ENCODE measurements around the gene OR7C1.

Gene OR7C1

DNA sequence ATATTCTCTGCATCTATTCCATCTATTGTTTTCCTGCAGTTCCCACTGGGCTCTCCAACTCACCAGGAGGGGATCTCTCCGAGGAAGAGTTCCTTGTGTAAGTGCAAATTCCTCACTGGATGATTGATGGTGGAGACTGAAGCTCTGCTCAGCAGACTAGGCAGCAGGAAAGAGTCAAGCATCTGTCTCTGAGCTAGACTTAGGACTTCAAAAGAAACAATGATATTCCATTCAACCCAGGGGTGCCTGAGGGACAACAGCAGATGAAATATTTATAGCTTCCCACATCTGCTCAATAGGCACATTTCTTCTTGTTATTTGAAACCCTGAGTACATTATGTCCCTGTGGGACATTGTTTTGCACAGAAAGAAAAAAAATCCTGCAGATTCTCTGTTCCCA lies at the start of gene OR7C1, which contains the start of gene OR7A5:
TSS of gene OR7C1 (minus strand) at position 175 of the 400 bp plus-strand sequence. CDS start 35,049 bp downstream, outside the sequence.
TSS of gene OR7A5 (minus strand) at position 175 of the 400 bp plus-strand sequence. CDS start 6,944 bp downstream, outside the sequence.
- no peak for TF ChIP-seq GATA2 (IDR thresholded peaks at IDR 0.05; ENCODE audit: low read depth, low read length)
- no peak for TF ChIP-seq GATA3 (IDR thresholded peaks at IDR 0.05; ENCODE audit: low read depth, low read length)

DNA sequence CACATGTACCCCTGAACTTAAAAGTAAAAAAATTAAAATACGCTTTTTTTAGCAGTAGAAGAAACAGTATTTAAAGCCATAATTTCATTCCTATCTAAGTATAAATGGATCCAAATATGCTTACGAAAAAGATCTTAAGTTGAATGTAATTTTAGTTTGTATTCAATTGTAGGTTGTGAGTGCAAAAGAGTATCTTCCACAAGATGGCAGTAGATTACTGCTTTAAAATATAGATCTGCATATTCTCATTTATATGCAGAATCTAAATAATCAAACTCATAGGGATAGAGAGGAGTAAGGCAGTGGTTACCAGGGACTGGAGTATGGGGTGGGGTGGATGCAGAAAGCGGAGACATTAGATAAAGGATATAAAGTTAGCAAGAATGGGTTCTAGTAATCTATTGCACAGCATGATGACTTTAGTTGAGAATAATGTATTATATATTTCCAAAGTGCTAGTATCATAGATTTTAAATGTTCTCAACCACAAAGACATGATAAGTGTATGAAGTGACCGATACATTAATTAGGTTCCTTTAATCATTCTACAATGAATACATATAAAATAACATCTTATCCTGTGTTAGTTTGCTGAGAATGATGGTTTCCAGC lies 36.7 kb upstream of the OR7C1 start:
- TF ChIP-seq GATA3 (IDR thresholded peaks at IDR 0.05; ENCODE audit: low read depth, low read length) (no peak), GATA2 (IDR thresholded peaks at IDR 0.05; ENCODE audit: low read depth, low read length) (no peak)

DNA sequence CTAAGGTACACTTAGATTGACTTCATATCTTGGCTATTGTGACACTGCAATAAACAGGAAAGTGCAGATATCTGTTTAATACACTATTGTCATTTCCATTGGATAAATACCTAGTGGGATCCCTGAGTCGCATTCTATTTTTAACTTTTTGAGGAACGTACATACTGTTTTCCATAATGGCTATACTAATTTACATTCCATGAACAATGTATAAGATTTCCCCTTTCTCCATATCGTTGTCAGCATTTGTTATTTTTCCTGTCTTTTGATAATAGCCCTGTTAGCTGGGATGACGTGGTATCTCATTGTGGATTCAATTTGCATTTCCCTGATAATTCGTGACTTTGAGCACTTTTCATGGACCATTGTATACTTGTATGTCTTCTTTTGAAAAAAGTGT lies 33.5 kb upstream of the OR7C1 start:
- TF ChIP-seq GATA2 (IDR thresholded peaks at IDR 0.05; ENCODE audit: low read depth, low read length) (no peak), GATA3 (IDR thresholded peaks at IDR 0.05; ENCODE audit: low read depth, low read length) (no peak)

DNA sequence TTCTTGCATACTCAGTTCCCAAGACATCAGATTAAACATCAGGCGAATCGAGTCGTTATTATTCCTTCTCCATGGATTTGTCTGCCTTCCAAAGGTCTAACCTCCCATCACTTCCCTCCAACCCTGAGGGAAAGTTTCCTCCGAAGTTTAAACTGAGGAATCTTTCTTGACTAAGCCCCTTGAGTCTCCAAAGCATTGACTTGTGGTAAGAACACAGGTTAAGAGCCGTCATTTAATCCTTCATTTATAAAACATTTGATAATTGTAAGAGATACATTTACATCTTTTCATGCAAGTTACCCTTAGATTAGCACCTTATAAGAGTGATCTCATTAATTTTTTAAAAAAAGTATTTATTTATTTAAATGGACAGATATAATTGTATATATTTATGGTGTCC lies 13.8 kb upstream of the OR7C1 start, which contains the start of gene OR7A10:
TSS of gene OR7A10 (minus strand) at position 101 of the 400 bp plus-strand sequence. CDS start 7,045 bp downstream, outside the sequence.
- no peak for TF ChIP-seq GATA3 (IDR thresholded peaks at IDR 0.05; ENCODE audit: low read depth, low read length)
- TF ChIP-seq GATA2 (IDR thresholded peaks at IDR 0.05; ENCODE audit: low read depth, low read length) = no peak

DNA sequence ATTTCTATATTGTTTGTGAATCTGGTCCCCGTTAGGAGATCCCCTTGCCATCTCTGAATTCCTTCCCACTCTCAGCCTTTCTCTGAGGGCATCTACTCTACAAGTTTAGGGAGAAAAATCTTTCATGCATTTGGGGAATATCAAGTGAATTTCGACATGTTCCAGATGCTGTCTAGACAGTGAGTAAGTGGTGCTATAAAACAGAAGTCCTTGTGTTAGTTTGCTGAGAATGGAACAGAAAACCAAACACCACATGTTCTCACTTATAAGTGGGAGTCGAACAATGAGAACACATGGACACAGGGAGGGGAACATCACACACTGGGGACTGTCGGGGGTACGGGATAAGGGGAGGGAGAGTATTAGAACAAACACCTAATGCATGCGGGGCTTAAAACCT lies 8.6 kb upstream of the OR7C1 start:
- TF ChIP-seq GATA3 (IDR thresholded peaks at IDR 0.05; ENCODE audit: low read depth, low read length) (no peak), GATA2 (IDR thresholded peaks at IDR 0.05; ENCODE audit: low read depth, low read length) (no peak)

DNA sequence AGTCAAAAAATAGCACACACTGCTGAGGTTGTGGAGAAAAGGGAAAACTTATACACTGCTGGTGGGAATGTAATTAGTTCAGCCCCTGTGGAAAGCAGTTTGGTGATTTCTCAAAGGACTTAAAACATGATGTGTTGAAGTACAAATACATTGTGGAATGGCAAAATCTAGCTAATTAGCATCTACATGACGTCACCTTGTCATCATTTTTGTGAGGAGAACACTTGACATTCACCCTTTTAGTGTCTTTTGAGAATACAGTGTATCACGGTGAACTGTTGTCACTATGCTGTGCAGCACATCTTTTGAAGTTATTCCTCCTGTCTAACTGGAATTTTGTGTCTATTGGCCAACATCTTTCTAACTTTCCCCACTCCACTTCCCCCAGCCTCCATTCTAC lies 8.2 kb upstream of the OR7C1 start:
- TF ChIP-seq GATA3 (IDR thresholded peaks at IDR 0.05; ENCODE audit: low read depth, low read length) (no peak), GATA2 (IDR thresholded peaks at IDR 0.05; ENCODE audit: low read depth, low read length) (no peak)

DNA sequence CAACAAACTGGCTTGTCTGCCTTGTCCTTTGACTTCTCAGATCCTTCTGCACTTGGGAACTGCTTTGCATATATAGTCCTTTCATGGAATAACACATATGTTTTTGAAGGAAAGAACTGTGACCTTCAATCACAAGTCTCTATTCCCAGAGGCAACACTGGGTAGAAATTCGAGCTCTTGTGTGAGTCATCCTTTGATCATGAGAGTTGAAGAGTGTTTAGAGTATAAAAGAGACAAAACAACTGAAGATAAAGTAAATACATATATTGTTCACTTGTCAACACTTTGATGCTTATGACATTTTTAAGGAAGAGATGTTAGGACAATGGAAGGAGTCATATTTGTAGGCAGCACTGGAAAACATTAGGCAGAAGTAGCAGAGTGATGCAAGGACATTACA lies 5.2 kb upstream of the OR7C1 start:
- TF ChIP-seq GATA3 (IDR thresholded peaks at IDR 0.05; ENCODE audit: low read depth, low read length) (no peak), GATA2 (IDR thresholded peaks at IDR 0.05; ENCODE audit: low read depth, low read length) (no peak)

DNA sequence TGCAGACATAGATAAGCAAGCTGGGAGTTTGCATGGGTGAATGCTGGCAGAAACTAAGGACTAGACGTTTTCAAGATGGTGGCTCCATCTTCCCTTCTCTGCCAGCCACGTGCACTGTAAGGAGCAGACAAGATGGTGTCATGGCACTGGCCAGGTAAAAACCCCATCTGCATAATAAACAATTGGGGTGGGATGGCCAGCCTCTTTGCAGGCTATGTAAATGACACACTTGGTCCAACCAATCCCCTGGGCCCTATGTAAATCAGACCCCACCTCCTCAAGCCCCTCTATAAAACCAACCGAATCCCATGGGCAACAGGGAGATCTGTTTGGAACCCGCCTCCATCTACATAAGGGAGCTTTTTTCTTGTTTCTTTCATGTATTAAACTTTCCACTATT lies 2.4 kb upstream of the OR7C1 start:
- TF ChIP-seq GATA3 (IDR thresholded peaks at IDR 0.05; ENCODE audit: low read depth, low read length) (no peak), GATA2 (IDR thresholded peaks at IDR 0.05; ENCODE audit: low read depth, low read length) (no peak)

DNA sequence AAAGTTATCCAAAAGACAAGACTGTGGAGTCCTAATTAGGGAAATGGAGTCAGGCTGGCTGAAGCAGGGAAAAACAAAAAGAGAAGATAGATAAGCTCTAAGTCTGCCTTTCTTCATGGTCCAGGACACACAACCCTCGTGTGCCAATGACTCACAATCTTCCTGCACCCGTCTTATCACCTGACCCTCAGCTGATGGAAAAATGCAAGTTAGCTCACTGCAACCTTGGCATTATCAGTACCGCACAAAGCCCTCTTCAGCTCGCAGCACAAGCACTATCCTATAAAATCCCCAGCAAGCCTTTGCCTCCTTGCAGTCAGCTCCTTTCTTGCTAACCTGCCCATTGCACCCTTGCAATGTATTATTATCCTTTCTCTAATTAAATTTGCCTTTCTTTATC lies 4.3 kb downstream of the OR7C1 start:
- no peak for TF ChIP-seq GATA2 (IDR thresholded peaks at IDR 0.05; ENCODE audit: low read depth, low read length)
- TF ChIP-seq GATA3 (IDR thresholded peaks at IDR 0.05; ENCODE audit: low read depth, low read length) = no peak

DNA sequence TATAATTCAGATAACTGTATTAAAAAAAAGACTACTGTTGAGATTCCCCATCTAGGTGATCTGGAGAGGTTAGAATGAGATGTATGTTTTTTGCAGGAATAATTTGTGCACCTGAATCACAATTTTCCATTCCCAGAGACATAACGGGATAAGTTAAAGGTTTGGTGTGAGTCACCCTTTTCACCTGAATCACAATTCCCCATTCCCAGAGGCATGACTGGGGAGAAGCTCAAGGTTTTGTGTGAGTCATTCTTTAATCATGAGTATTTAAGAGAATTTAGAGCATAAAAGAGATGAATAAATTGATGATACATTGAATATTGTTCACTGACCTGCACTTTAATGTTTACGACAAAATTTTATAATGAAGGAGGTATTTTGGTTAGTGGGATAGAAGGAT lies 9.0 kb downstream of the OR7C1 start:
- TF ChIP-seq GATA3 (IDR thresholded peaks at IDR 0.05; ENCODE audit: low read depth, low read length) (no peak), GATA2 (IDR thresholded peaks at IDR 0.05; ENCODE audit: low read depth, low read length) (no peak)

DNA sequence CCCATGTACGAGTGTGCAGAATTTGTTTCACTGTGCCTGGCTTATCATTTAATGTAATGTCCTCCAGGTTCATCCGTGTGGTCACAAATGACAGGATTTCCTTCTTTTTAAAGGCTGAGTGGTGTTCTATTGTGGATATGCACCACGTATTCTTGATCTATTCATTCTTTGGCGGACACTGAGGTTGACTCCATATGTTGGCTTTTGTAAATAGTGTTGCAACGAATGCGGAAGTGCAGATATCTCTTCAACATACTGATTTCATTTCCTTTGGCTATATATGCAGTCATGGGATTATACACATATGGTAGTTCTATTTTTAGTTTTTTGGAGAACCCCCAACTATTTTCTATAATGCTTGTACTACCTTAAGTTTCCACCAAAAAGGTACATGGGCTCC lies 13.0 kb downstream of the OR7C1 start:
- TF ChIP-seq GATA2 (IDR thresholded peaks at IDR 0.05; ENCODE audit: low read depth, low read length) = no peak
- no peak for TF ChIP-seq GATA3 (IDR thresholded peaks at IDR 0.05; ENCODE audit: low read depth, low read length)

DNA sequence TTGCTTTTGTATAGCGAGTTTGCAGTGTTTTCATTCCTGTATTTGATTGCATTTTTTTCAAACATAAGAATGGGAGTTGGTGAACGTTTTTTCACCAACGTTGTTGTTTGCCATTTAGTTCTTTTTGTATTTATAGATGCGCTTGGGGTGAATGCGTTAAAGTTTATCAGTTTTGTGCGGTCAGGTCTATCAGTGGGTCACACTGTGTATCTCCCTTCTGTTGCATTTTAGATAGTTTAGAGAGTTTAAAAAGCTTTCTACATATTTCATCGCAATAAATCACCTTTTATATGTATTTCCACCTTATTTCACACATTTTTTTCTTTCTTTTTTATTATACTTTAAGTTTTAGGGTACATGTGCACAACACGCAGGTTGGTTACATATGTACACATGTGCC lies 16.4 kb downstream of the OR7C1 start:
- TF ChIP-seq GATA3 (IDR thresholded peaks at IDR 0.05; ENCODE audit: low read depth, low read length) = no peak

DNA sequence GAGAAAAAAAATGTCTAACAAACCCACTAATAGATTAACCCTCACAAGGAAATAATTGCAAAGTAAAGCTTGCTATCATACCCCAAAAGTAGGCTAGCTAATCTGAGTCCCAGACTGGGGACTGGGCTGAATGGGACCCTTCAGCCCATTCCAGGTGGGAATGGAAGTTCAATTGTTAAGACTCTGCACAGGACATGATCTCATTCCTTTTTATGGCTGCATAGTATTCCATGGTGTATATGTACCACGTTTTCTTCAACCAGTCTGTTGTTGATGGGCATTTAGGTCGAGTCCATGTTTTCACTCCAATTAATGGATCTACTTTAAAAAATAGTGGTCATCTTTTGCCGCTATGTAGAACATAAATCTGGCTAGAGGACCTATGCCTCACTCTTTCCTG lies 17.9 kb downstream of the OR7C1 start:
- TF ChIP-seq GATA2 (IDR thresholded peaks at IDR 0.05; ENCODE audit: low read depth, low read length) (no peak), GATA3 (IDR thresholded peaks at IDR 0.05; ENCODE audit: low read depth, low read length) (no peak)

DNA sequence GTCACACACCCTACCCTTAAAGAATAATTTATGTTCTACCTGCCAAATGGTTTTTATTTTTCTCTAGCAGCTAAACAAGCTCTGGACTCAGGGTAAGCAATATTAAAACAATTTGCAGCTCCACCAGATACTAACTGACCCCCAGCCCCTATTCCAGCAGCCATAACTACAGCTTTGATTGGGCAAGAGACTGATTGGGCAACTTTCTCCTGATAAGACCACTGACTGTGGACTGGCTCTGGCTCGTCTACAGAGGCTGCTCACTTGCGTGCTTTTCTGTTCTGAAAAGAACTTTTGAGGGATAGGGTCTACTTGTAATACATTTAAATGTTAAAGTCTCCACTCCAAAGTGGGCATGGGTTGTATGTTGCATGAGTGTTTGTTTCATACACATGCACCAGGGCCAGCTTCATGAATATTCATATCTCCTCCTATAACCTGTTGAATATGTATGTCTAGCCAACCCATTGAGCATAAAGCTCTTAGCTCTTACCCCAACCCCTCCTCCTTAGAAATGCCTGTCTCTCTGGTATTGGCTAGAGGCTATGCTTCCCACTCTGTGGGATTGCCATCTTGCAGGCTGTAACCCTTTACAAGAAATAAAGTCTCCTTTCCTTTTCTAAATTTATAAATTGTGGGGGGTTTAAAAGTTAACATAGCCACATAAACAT lies 19.9 kb downstream of the OR7C1 start:
- TF ChIP-seq GATA2 (IDR thresholded peaks at IDR 0.05; ENCODE audit: low read depth, low read length) = no peak
- TF ChIP-seq GATA3 (IDR thresholded peaks at IDR 0.05; ENCODE audit: low read depth, low read length) = no peak
